CD4-positive, alpha-beta T cell treated with Interleukin-4 for 1 hour (primary cell): ENCODE measurements around the gene KCNIP4.

Source experiments
- DNase-seq, 2 donors: peaks; one replicate each; pipeline ENCODE4 v3.0.0-alpha.2; 2020 to 2022

KCNIP4 gene

GRCh38 chr4:21835712-21836111, 112.9 kb downstream of the KCNIP4 start:
- DNase-seq: no peak

DNA sequence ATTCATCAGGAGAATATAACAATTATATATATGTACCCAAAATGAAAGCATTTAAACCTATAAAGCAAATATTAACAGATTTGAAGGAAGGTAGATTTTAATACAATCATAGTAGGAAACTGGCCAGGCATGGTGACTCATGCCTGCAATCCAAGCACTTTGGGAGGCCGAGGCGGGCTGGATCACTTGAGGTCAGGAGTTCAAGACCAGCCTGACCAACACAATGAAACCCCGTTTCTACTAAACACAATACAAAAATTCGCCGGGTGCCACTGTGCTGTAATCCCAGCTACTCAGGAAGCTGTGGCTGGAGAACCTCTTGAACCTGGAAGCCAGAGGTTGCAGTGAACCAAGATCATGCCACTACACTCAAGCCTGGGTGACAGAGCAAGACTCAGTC, 118.3 kb downstream of the KCNIP4 start:
- DNase-seq: no peak

- DNase-seq: no peak
Measured at GRCh38 chr4:21827575-21827974, 121.0 kb downstream of the KCNIP4 start.

GRCh38 chr4:21826071-21826470, 122.5 kb downstream of the KCNIP4 start:
- no peak for DNase-seq

GRCh38 chr4:21819086-21819485, 129.5 kb downstream of the KCNIP4 start:
- DNase-seq: no peak

DNA sequence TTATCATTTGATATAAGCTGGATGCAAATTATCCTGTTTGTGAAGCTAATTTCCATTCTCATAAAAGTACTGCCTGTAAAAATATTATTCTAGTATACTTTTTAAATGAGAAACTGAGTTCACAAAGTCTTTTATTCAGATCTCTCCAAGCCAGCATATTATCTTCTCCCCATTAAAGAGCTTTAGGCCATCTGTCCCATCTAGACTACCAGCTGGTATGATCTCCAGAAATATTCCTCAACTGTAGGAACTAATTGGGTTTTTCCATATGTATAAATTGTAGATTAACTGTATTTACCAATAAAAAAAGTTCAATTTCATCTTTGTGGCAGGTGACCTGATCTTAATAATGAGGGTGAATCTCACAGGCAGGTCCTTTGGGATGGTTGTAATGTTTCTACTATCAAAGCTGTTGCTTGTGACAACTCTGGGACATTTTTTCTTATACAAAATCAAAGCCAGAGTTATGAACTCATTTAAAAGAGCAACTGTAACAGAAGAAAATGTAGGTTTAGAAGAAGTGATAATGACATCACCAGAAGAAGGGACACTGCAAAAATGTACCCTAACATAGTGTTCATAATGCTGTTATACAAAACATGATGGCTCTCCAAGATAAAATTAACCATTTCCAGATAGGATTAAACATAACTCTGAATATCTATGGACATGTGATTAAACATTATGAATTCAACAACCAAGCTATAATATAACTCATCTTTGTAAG, 132.8 kb downstream of the KCNIP4 start:
- no peak for DNase-seq

DNA sequence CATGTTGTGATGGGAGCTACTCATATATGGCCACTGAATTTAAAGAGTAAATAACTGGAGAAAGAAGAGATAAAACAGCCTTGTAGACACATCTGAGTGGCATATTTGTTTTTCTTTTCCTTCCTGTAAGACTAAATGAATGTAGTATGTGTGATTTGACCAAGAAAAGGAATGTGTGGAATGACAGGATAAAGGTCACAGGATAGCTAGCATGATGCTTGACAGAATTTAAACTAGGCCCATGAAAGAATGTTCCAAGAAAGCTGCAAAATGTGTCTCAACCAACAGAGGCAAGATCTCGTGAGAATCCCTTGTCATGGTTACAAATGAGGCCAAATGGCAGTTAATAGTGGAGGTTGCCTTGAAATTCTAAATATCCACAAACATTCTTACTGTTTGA, 137.0 kb downstream of the KCNIP4 start:
- DNase-seq: no peak

DNA sequence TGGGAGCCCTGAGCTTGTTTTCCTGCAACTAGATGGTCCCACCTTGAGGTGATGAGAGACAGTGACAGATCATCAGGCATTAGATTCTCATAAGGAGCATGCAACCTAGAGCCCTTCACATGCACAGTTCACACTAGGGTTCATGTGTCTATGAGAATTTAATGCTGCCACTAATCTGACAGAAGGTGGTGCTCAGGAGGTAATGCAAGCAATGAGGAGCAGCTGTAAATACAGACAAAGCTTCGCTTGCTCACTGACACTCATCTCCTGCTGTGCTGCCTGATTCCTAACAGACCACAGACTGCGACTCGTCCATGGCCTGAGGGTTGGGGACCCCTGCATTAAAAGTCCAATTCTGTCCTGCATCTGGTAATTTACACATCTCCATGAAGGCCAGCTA, 141.6 kb downstream of the KCNIP4 start:
- no peak for DNase-seq

DNA sequence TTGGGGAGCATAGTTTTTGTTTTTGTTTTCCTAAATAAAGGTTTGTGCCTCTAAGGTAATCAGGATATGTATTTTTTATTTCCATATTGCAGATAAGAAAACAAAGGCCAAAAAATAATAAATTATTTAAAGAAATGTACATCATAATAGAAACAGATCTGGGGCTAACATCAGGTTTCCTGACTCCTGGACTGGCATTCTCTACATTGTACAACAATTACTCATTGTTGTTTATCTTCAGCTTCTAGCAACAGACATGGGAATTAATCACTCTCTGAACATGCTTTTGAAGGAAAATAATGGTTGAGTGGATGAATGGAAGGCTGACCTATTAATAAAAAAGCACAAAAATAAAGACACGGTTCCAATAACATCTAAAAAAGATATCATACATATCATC, 146.2 kb downstream of the KCNIP4 start:
- no peak for DNase-seq

- no peak for DNase-seq
Measured at GRCh38 chr4:21801661-21802385, 146.7 kb downstream of the KCNIP4 start.

- peak in 1 of 2 donors; percentile 16 for DNase-seq
Measured at GRCh38 chr4:21795091-21795490, 153.5 kb downstream of the KCNIP4 start.

DNA sequence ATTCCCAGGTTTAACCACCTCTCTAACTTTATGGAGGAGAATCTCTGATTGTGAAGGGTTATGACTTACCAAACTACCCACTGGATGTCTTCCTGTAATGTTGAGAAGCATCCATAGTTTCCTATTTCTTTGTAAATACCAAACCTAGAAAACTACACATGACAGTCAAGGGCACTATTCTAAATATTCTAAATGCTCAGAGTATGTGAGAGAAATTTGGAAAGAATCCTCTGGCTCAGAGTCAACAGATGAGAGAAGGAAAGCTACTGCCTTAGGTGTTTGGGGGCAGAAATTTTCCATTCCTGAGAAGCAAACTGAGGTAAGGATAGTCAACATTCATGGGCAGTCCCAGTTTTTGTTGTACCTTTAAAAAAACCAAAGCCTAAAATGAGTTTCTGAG, 155.8 kb downstream of the KCNIP4 start:
- DNase-seq: no peak

GRCh38 chr4:21790438-21791029, 158.0 kb downstream of the KCNIP4 start:
- no peak for DNase-seq

DNA sequence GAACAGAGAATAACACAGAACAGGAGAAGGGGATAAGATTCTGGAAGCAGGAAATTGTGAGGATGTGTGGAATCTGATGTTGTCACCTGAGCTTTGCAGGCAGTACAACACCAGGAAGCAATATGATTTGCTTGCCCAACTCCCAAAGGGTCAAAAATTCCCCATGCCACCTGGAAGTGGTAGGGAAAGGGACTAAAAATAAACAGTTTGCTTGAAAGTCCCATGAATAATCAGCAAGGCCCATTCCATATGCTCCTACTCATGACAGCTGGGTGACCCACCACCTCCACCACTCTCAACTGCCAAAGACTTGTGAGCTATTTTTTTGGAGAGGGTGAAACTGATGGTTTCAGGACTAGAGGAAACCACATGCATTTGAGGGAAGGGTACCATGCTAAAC, 168.4 kb downstream of the KCNIP4 start:
- no peak for DNase-seq

DNA sequence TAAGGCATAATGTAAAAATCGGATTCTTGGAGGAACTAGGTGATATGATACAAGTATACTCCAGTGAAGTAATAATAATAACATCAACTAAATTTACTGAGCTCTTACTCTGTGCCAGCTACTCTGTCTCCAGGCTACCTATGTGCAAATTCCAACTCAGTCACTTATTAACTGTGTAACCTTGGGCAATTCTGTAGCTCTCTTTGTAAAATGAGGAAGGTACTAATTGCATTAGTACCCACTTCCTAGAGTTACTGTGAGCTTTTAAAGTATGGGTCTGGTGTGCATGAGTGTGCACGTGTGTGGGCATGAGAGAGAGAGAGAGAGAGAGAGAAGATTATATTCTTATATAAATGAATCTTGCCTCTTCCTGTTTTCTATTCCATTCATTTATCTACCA, 169.9 kb downstream of the KCNIP4 start:
- DNase-seq: no peak

DNA sequence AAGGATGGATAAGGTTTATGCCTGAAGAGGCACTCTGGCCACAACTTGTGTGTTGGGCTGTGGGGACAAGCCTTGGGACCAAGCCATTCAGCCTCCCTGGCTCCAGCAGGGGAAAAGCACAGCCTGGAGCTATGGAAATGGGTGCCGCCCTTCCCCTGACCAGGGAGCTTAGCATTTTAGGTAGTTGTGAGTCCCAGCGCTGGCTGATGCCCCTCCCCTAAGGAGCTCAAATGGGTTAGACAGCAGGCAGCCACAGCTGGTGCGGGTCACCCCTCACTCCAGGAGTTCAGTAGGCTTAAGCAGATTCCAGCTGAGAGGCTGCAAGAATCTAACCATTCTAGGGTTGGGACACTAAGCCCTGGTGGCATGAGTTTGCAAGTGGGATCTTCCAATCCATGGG, 172.9 kb downstream of the KCNIP4 start:
- DNase-seq: no peak

GRCh38 chr4:21769404-21770147, 179.0 kb downstream of the KCNIP4 start:
- DNase-seq: no peak

GRCh38 chr4:21768349-21769310, 179.9 kb downstream of the KCNIP4 start:
- peak in 1 of 2 donors; percentile 10 for DNase-seq

- DNase-seq: peak in 1 of 2 donors; percentile 21
Measured at GRCh38 chr4:21765810-21766407, 182.7 kb downstream of the KCNIP4 start.

GRCh38 chr4:21763855-21764254, 184.7 kb downstream of the KCNIP4 start:
- no peak for DNase-seq

DNA sequence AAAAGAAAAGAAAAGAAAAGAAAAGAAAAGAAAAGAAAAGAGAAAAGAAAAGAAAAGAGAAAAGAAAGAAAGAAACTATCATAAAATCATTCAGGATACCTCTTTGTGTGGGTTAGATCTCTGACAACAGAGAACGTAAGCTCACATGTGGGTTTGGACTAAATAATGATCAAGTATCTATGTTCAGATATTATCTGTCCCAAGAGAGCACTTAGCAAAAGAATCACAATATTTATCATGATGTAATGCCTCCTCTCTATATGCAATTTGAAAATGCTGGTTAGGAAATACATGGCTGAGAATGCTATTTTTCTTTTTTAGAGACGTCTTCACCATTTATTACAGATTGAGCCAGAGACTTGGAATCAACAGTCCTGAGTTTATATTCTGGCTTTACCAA, 191.3 kb downstream of the KCNIP4 start:
- DNase-seq: no peak
